NCI-H2227 treated with DMSO at 0.1 percent for 48 hours (cell line): Measurements from ENCODE around the gene SRSF1.
"Not testable (repeated sequence)": the region's sequence is repeated elsewhere in the genome, so short reads cannot be mapped to it uniquely, and the experiment has no call there.

Experiments used
- DNase-seq: peaks from one replicate; lab custom pipeline; 2025; lab: John Stamatoyannopoulos, UW

Gene SRSF1

GRCh38 chr17:57988301-57989250, 18.5 kb downstream of the SRSF1 start:
- peak; percentile 55 for DNase-seq

GRCh38 chr17:57987581-57988300, 19.3 kb downstream of the SRSF1 start, which contains the start of gene VEZF1:
Gene VEZF1, minus strand, starts transcription at chr17:57988254. Its CDS starts 143 bp downstream, at chr17:57988111.
- peak; percentile 57 for DNase-seq

DNA sequence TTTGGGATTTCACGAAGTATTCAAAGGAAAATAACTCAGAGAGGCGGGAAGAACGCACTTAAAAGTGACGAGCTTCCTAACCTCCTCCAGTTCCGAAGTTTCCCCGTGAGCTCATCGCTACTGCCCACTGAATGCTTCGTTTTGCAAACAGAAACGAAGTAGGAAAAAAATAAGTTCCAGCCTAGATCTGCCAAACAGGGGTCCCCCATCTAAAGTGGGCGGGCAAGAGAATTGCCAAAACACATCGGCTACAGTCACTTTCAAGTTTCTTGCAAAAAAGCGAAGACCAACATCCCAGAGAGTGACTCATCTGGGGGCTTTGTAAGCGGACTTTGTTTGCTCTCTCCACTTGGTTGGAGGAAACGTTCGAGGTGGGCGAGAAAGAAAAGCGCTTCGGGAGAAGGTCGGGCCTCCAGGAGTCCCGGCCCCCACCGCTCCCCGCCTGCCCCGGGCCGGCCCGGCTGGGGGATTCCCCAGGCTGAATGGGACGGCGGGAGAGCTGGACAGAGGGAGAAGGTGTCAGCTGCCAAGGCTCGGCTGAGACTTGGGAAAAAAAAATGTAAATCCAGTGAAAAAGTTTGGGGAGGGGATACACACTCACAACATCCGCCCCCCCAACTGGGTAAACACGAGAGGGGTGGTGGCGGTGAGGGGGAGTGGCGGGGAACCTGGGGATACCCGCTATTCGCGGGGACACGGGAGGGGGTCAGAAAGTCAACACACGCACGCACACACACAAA, 20.0 kb downstream of the SRSF1 start:
- no peak for DNase-seq

- no peak for DNase-seq
Measured at GRCh38 chr17:57985675-57985974, 21.4 kb downstream of the SRSF1 start.

GRCh38 chr17:57984936-57985674, 21.9 kb downstream of the SRSF1 start:
- no peak for DNase-seq

- no peak for DNase-seq
Measured at GRCh38 chr17:57984261-57984890, 22.7 kb downstream of the SRSF1 start.

DNA sequence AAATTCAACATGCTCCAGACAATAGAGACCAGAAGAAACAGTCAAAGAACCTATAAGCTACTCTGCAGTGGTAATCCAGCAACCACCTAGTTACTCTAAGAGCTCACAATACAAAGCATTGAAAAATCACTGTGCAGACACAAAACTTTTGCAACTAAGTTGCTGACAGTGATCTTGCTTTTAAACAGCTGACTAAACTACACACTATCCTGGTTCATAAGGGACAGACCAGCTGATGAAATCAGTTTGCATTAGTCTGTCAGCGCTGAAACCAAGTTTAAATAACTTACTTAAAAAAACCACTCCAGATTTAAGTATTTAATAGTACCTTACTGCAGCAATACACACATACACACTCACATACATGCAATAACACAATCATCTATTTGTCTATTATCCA, 23.6 kb downstream of the SRSF1 start:
- DNase-seq, result no peak

- DNase-seq, result no peak
Measured at GRCh38 chr17:57982452-57983170, 24.4 kb downstream of the SRSF1 start.

DNA sequence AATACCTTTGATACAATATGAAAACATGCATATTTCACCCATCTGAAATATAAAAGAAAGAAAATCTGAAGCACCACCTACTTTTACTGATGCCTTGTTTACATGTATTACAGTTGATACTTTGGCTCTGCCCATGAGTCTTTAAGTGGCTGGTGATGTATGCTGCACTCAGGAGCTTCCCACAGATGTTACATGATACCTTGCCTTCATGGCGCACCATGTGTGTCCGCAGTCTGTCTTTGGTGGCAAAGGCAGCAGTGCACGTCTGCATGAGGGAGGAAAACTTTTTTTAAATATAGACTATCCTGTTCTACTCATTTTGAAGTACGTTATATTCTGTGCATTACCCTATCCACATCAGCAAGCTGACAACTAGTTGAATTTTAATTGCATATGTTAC, 26.5 kb downstream of the SRSF1 start:
- DNase-seq, result no peak

GRCh38 chr17:57979076-57979475, 28.0 kb downstream of the SRSF1 start:
- no peak for DNase-seq

GRCh38 chr17:57976594-57976993, 30.5 kb downstream of the SRSF1 start:
- no peak for DNase-seq

DNA sequence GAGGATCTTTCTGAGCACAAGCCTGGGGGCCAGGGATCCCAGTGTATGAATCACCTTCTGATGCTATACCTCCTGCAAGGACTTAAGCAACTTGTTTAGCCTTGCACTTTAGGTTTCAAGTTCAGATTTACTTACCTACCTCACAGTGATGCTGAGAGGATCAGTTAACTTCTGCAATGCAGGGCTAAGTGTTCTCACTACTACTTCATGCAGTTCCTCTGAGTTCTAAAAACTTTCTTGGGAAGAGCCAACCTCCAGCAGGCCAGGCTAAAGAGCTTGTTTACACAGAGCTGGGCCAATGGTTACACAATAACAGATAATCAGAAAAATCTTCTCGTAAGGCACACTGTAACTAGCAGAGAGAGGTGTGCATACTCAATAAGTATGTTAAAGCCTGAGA, 32.0 kb downstream of the SRSF1 start:
- DNase-seq, result no peak

DNA sequence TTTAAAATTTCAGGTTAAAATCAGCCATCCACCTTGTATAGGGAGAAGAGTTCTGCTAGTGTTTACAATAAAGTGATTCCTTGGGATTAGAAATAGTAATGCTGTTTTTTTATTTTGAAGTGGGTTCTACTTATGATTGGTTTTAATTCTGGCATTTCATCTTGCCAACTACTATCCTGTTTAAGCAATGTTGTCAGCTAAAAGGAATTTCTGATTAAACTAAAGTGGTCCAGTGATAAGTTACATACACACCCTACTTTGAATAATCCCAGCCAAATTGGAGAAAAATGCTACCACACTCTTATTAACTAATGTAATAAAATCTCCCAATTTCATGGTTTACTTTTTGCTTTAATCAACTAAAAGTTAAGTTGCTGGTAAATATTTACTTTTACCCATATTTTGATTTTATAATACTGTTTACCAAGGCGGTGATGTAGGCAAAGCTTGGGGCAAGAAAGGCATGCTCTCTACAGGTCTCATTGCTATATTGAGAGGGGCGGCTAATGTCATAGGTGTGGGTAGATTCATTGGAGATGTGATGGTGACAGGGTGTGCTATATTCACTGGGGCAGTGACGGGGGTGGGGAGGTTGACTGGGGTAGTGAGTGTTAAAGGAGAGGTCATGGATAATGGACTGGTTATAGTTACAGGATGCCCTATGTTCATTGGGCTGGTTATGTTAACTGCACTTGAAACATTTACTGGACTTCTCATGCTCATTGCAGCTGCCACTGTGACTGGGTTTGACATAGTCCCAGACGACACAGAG, 32.8 kb downstream of the SRSF1 start:
- DNase-seq, result not testable (repeated sequence)

- no peak for DNase-seq
Measured at GRCh38 chr17:57972151-57972550, 34.9 kb downstream of the SRSF1 start.

DNA sequence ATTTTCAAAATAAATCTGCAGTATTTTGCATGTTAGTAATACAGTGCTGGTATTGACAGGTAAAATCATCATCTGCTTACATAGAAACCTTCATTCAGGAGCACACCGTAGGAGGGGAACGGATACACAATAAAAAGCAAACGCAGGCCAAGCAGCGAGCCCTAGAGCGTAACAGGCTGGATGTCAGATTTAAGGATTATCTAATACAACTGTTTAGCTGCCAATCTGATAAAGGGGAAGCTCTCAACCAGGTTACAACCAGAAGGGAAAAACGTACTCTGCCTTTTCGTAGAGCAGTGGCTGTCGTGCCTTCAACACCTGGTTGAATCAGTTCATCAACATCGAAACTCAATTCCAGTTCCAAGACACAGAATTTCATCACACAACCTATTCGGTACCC, 35.5 kb downstream of the SRSF1 start:
- no peak for DNase-seq

DNA sequence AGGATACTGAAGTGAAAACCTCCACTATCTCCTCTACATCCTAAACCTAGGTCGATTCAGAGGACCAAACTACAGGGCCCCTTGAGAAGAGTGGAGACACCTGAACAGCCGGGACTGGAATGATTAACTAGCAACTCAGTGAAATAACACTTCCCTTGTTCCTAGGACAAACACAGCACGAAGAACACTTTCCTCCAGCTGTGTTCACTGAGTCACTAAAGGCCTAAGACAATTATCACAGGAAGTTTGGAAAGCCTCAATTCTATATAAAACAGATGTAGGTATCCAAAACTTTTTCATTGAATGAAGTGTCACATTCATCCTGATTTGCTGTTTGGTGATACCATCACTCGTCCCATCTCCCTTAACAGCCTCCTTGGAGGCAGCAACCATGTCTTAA, 36.3 kb downstream of the SRSF1 start:
- no peak for DNase-seq

GRCh38 chr17:57968456-57968855, 38.6 kb downstream of the SRSF1 start:
- no peak for DNase-seq

DNA sequence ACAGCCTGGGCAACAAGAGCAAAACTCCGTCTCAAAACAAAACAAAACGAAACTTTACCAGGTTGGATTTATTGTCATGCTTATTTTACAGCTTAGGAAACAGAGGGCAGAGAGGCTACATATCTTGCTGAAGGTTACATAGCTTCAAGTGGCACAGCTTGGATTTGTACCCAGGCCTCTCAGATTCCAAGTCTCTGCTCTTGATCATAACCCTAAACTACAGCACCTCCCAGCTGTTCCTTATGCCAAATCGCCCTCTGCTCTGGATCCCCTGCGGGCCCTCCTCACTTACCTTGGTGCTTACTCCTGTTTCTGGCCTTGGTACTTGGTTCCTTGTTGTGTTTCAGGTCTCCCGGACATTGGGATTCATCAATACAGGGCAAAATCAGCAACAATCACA, 40.2 kb downstream of the SRSF1 start:
- DNase-seq, result no peak

DNA sequence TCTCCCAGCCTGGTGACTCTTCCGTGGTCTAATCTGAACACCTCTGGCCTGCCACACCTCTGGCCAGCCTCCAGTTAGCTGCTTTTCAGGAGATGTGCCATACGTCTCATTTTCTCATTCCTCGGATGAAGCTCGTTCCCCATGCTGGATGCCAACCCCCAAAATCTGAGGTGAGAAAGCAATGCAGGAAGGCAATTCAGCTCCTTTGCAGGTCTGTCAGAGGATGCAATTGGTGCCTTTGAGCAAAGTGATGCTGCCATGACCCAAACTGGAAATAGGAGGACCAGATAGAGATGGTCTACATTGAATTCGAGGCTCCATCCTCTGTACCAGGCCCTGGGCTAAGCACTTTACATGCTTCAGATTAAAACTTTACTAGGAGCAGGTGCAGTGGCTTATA, 40.8 kb downstream of the SRSF1 start:
- DNase-seq, result no peak
